NCI-H446 treated with DMSO at 0.1 percent for 48 hours (cell line): ENCODE data around the gene CPZ.
"Not testable (repeated sequence)": the region's sequence is repeated elsewhere in the genome, so short reads cannot be mapped to it uniquely, and the experiment has no call there.

Experiments used
- DNase-seq: peaks from one replicate; lab custom pipeline; 2025; lab: John Stamatoyannopoulos, UW

Gene CPZ

DNA sequence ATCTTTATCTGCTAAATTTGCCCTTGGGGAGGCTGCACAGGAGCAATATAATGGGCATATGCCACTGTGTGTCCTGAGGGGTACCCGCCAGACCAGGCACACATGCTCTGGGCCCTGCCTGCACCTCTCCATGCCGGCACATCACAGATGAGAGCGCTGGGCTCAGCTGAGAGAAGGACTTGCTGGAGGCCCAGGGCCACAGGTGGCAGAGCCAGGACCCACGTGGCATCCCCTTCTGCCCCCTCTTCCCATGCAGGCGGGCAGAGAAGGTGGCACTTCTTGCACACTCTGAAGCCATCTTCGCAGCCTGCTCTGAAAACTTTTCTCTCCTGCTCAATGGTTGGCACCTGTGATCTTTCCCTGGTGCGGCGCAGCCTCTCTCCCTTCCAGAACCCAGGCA is 20.1 kb downstream of the CPZ start:
- no peak for DNase-seq

DNA sequence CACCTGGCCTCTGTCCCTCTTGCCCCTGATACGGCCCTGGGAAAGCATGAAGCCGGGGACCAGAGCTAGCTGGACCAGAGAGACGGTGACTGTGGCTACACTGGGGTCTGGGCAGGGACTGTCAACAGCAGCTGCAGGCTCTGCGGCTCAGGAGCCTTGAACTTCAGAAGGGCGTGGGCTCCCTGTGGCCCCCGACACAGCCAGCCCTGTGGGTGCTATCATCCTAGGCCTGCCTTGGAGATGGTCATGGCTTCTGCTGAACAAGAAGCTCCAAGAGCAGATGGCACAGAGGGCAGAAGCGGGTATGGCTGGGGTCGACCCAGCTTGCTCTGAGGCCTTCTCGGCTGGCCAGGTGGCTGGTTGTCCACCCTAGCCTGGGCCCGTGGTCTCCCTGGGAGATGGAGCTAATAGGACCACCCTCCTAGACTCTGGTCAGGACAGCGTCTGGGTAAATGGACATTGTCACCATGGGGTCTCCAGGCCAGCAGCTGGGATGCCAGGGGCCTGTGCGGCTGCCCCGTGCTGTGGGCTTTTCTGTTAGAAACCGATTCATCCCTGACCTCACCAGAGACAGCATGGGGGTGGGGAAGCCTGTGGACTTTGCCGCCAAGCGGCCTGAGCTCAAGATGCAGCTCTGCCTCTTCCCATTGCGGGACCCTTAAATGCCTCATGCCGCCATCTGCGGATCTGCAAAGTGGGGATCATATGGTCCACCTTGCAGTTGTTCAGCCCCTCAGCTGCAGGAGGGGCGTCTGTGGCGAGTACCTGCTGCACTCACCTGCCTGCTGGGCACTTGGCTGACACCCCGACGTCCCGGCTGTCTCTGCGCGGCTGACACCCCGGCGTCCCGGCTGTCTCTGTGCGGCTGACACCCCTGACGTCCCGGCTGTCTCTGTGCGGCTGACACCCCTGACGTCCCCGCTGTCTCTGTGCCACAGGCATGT is 21.1 kb downstream of the CPZ start:
- no peak for DNase-seq

DNA sequence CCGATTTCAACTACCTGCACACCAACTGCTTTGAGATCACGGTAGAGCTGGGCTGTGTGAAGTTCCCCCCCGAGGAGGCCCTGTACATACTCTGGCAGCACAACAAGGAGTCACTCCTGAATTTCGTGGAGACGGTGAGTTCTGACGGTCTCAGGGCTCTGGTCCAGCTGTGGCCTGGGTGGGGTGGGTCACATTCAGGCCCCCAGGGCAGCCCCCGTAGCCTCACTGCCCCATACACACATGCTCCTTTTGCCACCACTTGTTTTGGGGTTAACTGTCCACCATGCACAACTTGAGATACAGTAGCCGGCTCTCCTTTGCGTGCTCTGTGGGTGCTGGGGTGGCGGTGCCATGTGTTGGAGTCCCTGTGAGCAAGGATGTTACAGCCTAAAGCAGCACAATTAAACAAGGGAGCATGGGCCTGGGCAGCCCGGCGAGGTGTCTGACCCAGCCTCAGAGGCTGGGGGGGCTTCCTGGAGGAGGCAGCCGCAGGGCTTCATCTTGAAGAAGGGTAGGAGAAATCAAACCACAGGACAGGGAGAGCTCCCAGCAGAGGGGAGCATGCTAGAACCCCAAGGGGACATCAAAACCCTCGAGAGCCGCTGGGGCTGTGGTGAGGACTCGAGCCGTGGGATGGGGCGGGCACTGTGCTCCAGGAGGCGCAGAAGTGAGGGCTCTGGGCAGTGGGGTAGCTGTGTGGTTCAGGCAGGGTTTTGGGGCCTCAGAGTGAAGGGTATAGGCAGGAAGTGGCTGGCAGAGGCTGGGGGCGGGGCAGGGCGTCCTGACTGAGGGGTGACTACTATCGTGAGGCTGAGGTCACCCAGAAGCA is 22.0 kb downstream of the CPZ start:
- DNase-seq = no peak

DNA sequence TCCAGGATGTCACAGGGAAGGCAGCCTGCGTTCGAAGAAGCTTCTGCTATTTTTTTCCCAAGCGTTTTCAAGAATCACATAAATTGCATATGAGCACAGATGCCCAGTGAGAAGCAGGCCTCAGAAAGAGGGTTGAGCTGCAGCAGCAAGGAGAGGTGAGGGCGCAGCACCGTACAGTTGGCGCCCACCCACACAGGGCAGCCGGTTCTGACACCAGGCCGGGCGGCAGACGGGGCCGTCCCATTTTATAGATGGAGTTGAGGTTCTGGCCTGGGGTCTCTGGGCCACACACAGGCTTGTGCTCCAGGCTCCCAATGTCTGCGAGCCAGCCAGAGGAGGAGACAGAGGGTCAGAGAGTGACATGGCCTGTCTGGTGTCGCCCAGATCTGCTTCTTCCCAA is 22.8 kb downstream of the CPZ start:
- no peak for DNase-seq

DNA sequence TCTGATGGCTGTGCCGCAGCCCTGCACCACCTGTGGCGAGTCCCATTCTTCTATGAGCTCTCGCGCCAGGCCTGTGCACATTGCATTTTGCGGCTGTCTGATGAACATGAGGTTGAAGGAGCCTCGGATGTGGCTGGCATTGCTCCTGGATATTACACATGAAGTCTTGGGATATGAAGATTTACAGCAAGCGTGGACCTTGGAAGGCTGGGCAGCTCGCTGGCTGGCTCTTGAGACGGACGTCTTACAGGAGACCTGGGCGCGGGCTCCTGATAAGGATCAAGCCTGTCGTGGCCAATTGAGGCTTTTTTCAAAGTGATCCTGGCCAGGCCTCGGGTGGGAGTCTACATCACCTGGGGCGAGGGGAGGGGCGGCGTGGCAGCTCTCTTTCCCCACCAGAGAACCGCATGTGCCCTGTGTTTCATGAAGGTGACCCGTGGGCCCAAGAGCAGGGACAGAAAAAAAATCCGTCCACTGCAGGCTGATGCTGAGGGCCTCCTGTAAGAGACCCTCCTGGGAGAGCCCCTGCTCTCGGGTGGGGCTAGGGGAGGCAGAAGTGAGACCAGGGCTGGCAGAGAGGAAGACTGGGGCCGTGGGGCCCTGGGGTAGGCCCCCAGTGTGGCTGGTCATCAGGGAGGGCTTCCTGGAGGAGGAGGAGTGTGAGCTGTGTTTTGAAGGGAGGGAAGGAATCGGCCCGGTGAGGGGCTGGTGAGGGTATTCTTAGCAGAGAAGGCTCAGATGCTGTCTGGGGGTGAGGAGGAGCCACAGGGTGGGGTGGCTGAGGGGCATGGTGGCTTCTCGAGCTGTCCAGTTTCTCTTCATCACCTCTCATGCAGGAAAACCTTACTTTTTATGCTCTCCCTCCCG is 23.6 kb downstream of the CPZ start:
- DNase-seq = no peak

DNA sequence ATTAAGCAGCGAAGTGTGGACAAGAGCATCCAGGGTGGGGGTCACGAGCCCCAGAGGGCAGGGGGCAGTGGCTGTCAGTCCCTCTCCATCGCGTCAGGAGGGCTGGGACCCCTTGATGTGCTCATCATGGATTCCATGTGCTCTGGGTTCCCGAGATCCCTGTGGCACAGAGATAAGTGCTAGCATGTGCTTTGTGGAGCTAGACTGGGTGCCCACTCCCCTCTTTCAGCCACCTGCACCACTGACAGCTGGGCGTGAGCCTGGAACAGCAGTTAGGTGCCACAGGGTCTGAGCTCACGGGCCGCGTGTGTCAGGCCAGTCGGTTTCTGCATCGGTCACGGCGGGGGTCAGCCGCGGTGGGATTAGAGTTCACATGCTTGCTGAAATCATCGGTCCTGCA is 24.3 kb downstream of the CPZ start:
- DNase-seq = no peak

DNA sequence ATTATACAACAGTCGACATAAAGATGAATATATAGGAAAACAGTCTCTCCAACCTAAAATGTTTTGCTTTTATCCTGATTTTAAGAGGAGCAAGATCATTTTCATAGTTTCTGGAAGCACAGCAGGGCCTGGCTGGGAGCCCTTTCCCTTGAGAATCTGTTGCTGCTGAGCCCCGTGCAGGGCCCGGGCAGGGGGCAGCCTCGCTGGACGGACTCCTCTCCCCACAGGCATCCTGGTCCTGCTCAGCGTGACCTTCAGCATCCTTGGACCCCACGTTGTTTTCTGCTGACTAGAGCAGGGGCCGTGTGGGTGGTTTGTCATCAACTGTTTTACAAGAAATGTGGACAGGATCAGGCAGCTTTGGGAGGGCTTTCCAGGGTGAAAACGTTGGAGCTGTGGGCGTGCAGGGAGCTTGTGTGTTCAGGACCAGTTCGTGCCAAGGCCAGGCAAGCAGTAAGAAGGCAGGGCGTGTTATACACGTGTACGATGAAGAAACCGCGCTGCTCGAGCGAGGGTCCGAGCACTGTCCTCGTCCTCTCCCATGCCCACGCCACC is 25.0 kb downstream of the CPZ start:
- no peak for DNase-seq

DNA sequence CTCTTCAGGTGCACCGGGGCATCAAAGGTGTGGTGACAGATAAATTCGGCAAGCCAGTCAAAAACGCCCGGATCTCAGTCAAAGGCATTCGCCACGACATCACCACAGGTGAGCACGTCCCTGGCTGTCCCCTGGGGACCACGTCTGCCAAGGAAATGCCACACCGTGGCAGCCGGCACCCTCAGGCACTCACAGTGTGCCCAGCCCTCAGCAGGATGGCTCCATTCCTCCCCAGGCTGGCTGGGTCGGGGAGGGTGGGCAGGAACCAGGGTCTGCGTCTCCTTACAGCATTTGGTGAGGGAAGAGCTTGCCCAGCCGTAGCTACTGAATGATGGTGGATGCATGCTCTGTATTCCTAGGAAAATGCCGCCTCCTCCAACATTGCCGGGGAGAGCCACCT is 25.9 kb downstream of the CPZ start:
- no peak for DNase-seq

DNA sequence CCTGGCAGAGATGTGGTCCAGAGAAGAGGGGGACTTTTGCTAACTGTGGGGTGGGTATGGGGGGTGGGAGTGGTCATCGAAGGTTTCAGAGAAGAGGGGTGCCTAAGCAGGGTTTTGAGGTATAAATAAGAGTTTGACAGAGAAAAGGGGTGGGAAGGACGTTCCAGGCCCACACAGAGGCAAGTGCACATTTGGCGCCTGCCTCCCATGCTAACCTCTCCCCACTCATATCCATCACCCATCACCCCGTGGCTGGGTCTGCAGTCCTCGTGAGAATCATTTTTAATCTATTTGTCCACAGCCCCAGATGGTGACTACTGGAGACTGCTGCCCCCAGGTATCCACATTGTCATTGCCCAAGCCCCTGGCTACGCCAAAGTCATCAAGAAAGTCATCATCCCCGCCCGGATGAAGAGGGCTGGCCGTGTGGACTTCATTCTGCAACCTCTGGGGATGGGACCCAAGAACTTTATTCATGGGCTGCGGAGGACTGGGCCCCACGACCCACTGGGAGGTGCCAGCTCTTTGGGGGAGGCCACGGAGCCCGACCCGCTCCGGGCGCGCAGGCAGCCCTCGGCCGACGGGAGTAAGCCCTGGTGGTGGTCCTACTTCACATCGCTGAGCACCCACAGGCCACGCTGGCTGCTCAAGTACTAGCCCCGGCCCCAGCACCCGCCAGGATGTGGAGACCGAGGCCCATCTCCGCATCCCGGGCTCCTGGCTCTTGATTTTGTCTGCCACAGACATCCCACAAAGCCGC is 26.6 kb downstream of the CPZ start:
- no peak for DNase-seq

DNA sequence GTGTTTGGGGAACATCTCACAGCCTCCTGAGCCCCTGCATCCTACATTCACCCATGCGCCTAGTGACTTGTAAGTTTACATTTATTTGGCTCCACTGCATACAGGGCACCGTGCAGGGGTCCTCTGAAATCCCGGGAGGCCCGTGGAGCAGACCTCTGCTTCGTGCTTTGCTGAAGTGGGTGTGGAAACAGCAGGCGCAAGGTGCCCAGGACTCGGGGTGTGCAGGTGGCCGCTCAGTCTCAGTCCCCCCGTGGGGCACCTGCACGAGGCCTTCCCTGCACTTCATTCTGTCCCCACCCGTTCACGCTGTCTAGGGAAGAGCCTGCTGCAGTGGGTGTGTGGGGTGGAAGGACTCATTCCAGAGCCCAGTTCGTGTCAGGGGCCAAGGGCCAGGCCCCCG is 28.6 kb downstream of the CPZ start:
- not testable (repeated sequence) for DNase-seq

DNA sequence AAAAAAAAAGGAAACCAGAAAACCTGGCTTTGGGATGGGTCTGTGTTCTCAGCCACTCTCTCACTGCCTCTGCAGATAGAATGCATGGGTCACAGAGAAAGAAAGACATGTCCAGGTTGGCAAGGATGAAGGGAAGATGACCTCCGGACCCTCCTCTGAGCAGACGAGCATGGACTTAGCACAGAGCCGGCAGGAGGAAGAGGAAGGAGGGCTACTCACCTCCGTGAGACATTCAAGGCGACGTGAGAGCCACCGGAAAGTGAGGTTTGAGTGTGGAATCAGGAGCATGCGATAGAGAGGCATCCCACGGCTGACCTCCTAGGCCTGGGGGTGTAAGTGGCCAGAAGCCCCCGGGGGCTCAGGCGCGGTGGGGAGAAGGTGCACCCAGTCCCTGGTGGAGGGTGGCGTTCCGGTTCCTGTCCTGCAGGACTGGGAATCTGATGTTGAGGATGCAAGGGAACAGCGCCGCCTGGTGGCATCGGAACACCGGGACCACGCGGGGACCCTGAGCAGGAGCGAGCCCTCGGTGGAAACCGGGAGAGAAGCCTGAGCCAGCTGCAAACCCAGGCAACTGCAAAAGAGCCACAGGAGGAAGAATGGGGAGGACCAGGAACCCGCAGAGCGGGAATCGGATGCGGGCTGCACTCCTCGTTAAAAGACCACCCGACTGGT is 32.2 kb downstream of the CPZ start:
- not testable (repeated sequence) for DNase-seq

DNA sequence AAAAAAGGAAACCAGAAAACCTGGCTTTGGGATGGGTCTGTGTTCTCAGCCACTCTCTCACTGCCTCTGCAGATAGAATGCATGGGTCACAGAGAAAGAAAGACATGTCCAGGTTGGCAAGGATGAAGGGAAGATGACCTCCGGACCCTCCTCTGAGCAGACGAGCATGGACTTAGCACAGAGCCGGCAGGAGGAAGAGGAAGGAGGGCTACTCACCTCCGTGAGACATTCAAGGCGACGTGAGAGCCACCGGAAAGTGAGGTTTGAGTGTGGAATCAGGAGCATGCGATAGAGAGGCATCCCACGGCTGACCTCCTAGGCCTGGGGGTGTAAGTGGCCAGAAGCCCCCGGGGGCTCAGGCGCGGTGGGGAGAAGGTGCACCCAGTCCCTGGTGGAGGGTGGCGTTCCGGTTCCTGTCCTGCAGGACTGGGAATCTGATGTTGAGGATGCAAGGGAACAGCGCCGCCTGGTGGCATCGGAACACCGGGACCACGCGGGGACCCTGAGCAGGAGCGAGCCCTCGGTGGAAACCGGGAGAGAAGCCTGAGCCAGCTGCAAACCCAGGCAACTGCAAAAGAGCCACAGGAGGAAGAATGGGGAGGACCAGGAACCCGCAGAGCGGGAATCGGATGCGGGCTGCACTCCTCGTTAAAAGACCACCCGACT is 37.8 kb downstream of the CPZ start:
- not testable (repeated sequence) for DNase-seq

DNA sequence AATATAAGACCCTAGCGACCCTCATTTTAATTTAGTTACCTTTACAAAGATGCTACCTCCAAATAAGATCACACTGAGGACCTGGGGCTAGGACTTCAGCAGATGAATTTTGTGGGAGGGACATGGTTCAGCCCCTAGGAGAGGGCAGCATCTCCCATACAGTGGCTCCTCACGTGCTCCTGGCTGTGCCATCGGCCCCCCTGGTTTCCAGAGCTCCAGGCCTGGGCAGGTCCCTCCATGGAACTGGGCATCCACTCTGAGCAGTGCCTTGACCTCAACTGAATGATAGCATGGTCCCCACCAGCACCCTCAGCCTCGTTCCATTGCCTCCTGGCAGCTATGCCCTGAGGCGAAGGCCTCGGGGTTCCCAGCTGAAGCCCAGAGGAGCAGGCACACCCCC is 39.3 kb downstream of the CPZ start:
- not testable (repeated sequence) for DNase-seq

DNA sequence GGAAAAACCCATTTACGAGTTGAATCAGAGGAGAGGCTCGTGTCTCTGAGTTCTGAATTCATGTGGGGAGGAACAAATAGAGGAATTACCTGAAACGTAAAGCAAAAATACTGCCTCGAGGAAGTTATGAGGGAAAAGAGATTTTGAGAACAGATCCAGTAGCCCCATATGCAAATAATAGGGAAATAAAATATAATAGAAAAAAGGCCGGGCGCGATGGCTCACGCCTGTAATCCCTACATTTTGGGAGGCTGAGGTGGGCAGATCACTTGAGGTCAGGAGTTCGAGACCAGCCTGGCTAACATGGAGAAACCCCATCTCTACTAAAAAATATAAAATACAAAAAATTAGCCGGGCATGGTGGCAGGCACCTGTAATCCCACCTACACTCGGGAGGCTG is 42.2 kb downstream of the CPZ start:
- DNase-seq = not testable (repeated sequence)

DNA sequence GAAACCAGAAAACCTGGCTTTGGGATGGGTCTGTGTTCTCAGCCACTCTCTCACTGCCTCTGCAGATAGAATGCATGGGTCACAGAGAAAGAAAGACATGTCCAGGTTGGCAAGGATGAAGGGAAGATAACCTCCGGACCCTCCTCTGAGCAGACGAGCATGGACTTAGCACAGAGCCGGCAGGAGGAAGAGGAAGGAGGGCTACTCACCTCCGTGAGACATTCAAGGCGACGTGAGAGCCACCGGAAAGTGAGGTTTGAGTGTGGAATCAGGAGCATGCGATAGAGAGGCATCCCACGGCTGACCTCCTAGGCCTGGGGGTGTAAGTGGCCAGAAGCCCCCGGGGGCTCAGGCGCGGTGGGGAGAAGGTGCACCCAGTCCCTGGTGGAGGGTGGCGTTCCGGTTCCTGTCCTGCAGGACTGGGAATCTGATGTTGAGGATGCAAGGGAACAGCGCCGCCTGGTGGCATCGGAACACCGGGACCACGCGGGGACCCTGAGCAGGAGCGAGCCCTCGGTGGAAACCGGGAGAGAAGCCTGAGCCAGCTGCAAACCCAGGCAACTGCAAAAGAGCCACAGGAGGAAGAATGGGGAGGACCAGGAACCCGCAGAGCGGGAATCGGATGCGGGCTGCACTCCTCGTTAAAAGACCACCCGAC is 43.5 kb downstream of the CPZ start:
- DNase-seq = not testable (repeated sequence)

DNA sequence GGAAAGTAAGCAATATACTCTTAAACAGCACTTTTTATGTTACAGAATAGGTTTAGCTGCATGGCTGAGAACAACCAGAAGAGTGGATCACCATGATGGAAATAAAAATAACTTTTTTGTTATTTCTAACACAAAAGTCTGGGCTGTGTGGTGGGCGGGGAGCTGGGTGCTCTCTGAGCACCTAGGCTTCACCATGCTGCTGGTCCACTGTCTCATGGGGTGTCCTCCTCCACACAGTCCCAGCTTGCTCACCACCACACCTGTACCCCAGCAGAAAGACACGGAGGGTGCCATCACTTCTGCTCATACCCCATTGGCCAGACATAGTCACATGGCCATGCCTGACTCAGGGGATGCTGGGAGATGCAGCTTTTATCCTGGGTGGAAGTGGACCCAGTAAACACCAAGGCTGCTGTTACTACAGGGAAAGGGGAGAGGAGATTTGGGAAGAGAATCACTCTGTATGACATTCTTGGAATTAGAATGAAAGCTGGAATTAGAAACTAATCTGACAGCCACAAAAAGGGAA is 45.0 kb downstream of the CPZ start:
- DNase-seq = no peak

DNA sequence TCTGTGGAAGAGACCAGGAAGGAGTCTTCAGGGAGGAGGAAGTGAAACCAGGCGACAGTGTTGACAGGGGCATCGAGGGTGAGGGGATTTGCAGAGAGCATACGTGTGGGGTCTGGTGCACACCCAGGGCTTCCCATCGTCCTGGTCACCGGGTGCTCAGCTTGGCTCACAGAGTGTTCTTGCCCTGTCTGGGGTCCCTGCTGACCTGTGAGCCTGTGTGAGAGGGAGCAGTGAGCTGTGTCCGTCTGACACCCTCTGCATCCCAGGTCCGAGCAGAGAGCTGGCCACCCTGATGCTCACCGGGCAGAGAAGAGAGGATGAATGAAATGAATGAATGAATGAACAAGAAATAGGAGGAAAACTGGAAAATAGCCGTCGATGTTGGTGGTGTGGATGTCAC is 46.5 kb downstream of the CPZ start:
- DNase-seq = no peak

DNA sequence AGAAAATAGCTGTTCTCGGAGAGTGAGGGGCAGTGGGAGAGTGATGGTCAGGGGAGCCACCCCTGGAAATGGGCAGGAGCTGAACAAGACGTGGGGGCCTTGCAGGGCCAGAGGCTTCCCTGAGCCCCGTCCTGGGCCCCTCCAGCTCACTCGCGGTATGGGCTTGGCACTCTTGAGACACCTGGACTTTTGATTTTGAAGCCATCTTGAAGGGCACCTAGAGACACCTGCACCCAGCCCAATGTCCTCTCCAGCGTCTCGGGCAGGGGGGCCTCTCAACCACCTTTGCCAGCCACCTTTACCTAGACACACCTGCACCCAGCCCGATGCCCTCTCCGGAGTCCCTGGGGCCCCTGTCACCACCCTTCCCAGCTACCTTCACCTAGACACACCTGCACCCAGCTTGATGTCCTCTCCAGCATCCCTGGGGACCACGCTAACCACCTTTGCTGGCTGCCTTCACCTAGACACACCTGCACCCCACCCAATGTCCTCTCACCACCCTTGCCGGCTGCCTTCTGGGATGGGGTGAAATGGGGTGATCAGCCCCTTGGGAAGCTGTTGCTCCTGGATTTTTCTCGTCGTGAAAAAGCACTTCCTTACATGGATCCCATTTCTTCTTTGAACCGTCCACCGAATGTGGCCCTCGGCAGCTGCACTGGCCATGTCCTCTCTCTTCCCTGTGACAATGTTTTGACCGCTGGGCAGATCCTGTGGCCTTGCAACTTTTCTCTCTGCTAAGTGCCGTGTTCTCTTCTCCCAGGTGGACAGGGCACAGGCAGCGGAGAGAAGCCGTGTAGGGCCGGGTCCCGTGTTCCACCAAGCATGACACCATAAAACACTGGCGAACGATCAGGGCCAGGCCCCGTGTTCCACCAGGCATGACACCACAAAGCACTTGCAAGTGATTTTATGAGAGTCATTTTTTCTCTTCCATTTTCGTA is 47.5 kb downstream of the CPZ start:
- DNase-seq = no peak
